ENCODE measurements around the gene DNAJB8. TPM values are rescaled to one million over a fixed set of nuclear protein-coding genes. Genes with fewer than 3 reads are reported as not detected.

Gene DNAJB8
- total RNA-seq, 1 donor from 2014 or later: not detected

DNA sequence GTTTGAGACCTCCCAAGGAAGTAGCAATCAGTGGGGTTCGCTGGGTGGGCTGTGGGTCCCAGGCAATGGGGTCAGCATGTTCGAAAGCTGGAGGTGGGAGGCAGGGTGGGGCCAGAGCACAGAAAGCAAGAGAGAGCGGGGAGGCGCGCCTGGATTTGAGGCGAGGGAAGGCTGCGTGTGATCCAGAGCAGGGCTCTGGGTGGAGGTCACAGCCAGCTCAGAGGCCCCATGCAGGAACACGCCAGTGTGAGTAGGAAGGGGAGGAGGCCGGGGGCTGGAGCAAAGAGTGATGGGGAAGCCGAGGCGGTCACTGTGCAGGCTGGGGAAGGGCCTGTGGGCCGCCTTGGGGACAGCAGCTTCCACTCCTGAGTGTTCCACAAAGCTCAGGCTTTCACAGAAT lies 8.8 kb downstream of the DNAJB8 start:
- H3K27ac Mint-ChIP-seq (ENCODE audit: unreplicated experiment): peak overlapping the region; percentile 15
- H3K9me3 Mint-ChIP-seq (ENCODE audit: unreplicated experiment): peaks cover 8% of the 10 kb centered on the region
- DNase-seq: no peak
- no peak overlapping the region for H3K4me3 Mint-ChIP-seq (ENCODE audit: unreplicated experiment)
- H3K27me3 Mint-ChIP-seq (ENCODE audit: unreplicated experiment): peaks cover 10% of the 10 kb centered on the region
- H3K36me3 Mint-ChIP-seq (ENCODE audit: unreplicated experiment): peaks cover 12% of the 10 kb centered on the region
- no peak for TF ChIP-seq CTCF (IDR thresholded peaks at IDR 0.05; ENCODE audit: partially characterized antibody, unreplicated experiment)
- H3K4me1 Mint-ChIP-seq (ENCODE audit: low read depth, unreplicated experiment): peaks cover 8% of the 10 kb centered on the region

DNA sequence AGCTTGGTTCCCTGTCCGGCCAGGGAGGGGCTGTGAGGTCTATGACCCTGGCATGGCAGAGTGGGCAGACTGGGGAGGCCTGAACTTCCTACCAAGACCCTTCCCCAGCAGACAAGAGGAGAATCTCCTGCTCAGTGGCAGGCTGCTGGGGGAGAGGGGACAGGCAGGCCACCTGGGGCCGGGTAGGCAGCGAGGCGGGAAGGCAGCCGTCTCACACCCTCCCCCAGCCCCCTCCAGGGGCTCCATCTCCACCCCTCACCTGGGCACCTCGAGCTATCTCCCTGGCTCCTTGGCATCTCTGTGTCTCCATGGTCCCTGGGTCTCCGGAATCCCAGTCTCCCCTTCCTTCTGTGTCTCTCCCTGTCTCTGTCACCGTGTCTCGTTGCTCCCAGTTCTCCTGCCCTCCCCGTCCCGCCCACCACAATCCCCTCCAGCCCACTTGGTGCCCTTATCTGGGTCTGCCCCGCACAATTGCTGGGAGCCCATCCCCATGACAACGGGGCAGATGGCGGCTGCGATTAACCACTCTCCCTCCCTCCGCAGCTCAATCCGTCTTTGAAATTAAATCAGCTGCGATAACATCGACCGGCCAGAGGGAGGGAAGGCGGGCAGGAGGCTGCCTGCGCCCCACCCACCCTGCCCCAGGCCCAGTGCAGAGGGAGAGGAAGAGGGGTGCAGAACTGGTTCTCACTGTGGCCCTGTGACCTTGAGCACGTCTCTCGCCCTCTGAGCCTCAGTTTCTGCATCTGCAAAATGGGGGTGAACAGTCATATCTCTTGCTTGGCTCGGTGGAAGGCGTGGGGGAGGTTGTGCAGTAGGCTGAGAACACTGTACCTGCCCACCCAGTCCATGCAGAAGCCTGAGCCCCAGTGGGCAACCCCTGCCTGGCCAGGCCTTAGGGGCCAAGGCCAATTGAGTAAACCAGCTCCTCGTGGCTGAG lies 9.6 kb downstream of the DNAJB8 start:
- H3K27me3 Mint-ChIP-seq (ENCODE audit: unreplicated experiment): peaks cover 10% of the 10 kb centered on the region
- peaks cover 12% of the 10 kb centered on the region for H3K36me3 Mint-ChIP-seq (ENCODE audit: unreplicated experiment)
- H3K4me1 Mint-ChIP-seq (ENCODE audit: low read depth, unreplicated experiment): peaks cover 8% of the 10 kb centered on the region
- DNase-seq: peak; percentile 49
- no peak overlapping the region for H3K27ac Mint-ChIP-seq (ENCODE audit: unreplicated experiment)
- no peak overlapping the region for H3K4me3 Mint-ChIP-seq (ENCODE audit: unreplicated experiment)
- no peak for TF ChIP-seq CTCF (IDR thresholded peaks at IDR 0.05; ENCODE audit: partially characterized antibody, unreplicated experiment)
- H3K9me3 Mint-ChIP-seq (ENCODE audit: unreplicated experiment): peaks cover 9% of the 10 kb centered on the region

DNA sequence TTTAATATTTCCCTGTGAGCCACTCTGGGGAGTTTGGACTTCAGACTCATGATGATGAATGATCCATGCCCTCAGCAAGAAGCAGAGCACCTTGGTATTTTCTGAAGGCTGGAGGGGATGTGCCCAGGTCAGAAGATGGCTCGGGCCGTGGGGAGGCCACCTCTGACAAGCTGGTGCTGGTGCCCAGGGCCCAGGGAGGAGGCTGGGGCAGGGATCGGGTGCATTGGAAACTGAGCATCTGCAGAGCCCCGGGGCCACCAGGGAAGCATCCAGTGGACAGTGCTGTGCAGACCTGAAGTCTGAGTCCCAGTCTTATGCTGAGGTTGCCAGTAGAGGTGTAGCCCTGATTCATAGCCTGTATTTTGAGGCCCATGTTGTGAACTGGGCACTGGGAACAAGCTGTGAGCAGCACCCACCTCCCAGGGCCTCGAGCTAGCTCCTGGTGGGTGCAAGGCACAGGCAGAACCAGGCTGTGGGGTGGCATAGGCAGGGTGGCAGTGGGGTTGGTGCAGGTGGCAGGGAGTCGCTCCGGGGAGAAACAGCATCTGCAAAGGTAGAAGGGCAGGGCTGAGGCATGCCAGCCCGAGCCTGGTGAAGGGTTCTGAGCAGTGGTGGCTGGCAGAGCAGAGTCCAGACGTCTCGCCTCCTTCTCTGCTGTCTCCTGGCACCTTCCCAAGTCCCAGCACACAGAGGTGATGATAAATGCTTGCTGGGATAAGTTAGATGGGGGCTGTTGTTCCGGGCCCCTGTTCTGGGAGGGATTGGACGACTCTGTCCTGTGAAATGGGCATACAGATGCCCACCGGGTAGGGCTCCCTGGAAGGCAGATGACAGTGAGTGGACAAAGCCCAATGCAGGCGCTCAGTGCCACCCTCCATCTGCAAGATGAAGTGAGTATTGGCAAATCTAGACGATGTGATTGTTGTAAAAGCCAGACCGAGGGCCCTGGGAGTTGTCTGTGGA lies 10.6 kb downstream of the DNAJB8 start:
- Mint-ChIP-seq H3K4me1 (ENCODE audit: low read depth, unreplicated experiment) (peaks cover 8% of the 10 kb centered on the region), H3K36me3 (ENCODE audit: unreplicated experiment) (peaks cover 12% of the 10 kb centered on the region), H3K27me3 (ENCODE audit: unreplicated experiment) (peaks cover 14% of the 10 kb centered on the region), H3K9me3 (ENCODE audit: unreplicated experiment) (peaks cover 10% of the 10 kb centered on the region), H3K27ac (ENCODE audit: unreplicated experiment) (no peak overlapping the region), H3K4me3 (ENCODE audit: unreplicated experiment) (no peak overlapping the region)
- DNase-seq: no peak
- TF ChIP-seq CTCF (IDR thresholded peaks at IDR 0.05; ENCODE audit: partially characterized antibody, unreplicated experiment): no peak

- H3K27me3 Mint-ChIP-seq (ENCODE audit: unreplicated experiment): peaks cover 17% of the 10 kb centered on the region
- no peak overlapping the region for H3K27ac Mint-ChIP-seq (ENCODE audit: unreplicated experiment)
- peaks cover 8% of the 10 kb centered on the region for H3K4me1 Mint-ChIP-seq (ENCODE audit: low read depth, unreplicated experiment)
- no peak for TF ChIP-seq CTCF (IDR thresholded peaks at IDR 0.05; ENCODE audit: partially characterized antibody, unreplicated experiment)
- peaks cover 8% of the 10 kb centered on the region for H3K9me3 Mint-ChIP-seq (ENCODE audit: unreplicated experiment)
- H3K36me3 Mint-ChIP-seq (ENCODE audit: unreplicated experiment): peaks cover 14% of the 10 kb centered on the region
- DNase-seq: no peak
- H3K4me3 Mint-ChIP-seq (ENCODE audit: unreplicated experiment): no peak overlapping the region
Measured at GRCh38 chr3:128455116-128455515, 11.6 kb downstream of the DNAJB8 start.
